Vagina (tissue), 2 donors: ENCODE data around the gene TYW1.

ENCODE experiments used
- CTCF ChIP-seq, 3 experiments: fragments of 450-650 bp in 2 of 3; fragments of 200-600 bp in 1 of 3; sonication (generic) in 1 of 3; IDR thresholded peaks; one replicate each; pipeline ENCODE4 v1.5.1; 2017 to 2019; ENCODE audit warnings: antibody characterized with exemption in 3 of 3, mild to moderate bottlenecking in 2 of 3, moderate library complexity in 2 of 3
- POLR2A ChIP-seq, 2 donors: fragments of 450-650 bp; IDR thresholded peaks; one replicate each; pipeline ENCODE4 v1.6.1; 2017; ENCODE audit warnings: antibody characterized with exemption in 2 of 2, mild to moderate bottlenecking in 2 of 2, moderate library complexity in 2 of 2
- POLR2AphosphoS5 ChIP-seq, 2 donors: sonication (generic); formaldehyde crosslinking; IDR thresholded peaks; one replicate each; pipeline ENCODE4 v1.9.0; 2017; ENCODE audit warnings: antibody characterized with exemption in 2 of 2, mild to moderate bottlenecking in 2 of 2, low read depth in 1 of 2; ENCODE audit not compliant: insufficient read depth in 1 of 2

GRCh38 chr7:66961096-66961495 is 35.5 kb upstream of the TYW1 start:
- no peak for TF ChIP-seq CTCF (IDR thresholded peaks at IDR 0.05)
- TF ChIP-seq POLR2AphosphoS5 (IDR thresholded peaks at IDR 0.05; ENCODE audit: insufficient read depth in 1 of 2, low read depth in 1 of 2): no peak
- TF ChIP-seq POLR2A (IDR thresholded peaks at IDR 0.05): no peak
